Activated CD8-positive, alpha-beta memory T cell treated with anti-CD3 and anti-CD28 coated beads for 4 hours (primary cell): Measurements from ENCODE around the gene LIPG.

ENCODE experiments used
- DNase-seq, 2 donors: peaks; one replicate each; pipeline ENCODE4 v3.0.0-alpha.2; 2020; ENCODE audit warnings: low read depth in 2 of 2

The LIPG gene

GRCh38 chr18:49638891-49639557 is 77.2 kb downstream of the LIPG start:
- DNase-seq, result no peak

DNA sequence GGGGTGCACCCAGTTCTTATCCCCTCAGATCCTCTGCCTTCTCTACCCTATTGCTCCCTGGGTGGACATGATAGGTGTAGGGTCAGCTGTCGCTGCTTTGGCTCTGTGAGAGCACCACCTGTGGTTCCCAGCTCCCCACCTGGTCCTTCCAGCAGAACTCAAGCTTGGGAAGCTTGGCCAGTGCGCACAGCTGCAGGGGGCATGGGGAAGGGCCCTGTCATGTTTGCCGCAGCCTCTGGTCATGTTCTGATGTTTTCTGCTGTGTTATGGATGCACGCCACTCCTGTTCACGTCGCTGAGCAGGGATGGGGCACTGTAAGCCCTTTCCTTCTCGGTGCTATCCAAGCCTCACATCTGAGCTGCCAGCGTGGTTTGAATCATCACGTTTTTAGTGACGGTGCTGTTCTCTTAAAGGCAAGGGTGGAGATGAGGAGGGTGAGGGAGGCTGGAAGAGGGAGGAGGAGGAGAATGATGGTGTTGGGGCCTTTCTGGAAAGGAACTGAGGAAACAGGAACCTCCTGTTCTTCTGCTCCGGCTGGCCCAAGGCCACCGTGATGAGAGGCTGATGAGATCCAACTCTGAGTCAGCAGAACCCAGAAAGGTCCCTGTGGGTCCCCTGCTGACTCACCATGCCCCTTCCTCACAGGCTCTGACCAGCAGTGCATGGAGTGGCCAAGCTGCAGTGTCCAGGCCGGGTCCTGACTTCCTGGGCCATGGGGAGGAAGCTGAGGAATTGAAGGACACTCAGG is 78.0 kb downstream of the LIPG start:
- DNase-seq, result no peak

DNA sequence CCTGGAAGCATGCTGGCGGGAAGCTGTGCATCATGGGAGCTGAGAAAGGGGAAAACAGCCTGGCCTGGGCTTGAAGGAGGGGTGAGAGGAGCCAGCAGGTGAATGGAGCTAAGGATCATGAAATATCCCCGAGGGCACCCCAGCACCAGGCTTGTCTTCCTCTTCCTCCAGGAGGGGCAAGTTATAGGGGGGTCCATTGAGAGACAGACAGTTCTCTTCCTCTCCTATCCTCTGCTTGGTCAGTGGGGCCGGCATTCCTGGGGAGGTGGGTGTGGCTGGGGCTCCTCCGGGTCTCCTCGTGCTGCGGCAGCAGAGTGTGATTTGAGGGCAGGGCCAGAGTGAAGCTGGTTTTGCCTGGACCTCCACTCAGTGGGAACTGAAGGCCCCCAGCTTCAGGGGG is 78.9 kb downstream of the LIPG start:
- DNase-seq, result no peak

GRCh38 chr18:49645196-49645595 is 83.3 kb downstream of the LIPG start:
- DNase-seq, result no peak

- DNase-seq, result no peak
Observed at GRCh38 chr18:49645841-49646351, 84.0 kb downstream of the LIPG start.

- DNase-seq, result no peak
Observed at GRCh38 chr18:49646873-49647272, 85.0 kb downstream of the LIPG start.

DNA sequence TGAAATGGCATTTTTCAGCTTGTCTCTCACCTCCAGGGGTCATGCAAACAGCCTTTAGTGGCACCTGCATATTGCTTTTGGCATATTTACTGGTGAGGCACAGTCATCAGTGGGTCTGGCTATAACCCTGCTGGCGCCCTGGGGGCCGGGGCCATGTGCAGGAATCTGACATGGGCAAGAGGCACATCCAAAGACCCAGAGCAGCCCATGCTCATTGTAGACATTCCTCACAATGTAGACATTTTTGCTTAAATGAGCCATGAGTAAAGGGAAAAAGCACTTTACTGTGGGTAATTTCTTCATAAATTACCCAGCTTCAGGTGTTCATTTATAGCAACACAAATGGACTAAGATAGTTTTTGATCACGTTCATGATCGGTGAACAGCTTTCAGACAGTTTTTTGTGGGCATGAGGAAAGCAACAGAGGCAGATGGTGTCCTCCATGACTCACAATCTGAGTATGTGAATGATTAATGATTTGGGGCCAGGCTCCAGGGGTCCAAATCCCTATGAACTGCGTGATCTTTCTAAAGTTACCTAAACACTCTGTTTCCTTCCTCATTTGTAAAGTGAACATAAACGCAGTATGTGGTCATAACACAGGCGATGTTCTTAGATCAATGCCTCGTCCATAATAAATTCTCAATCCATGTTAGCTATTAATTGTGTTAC is 85.8 kb downstream of the LIPG start:
- no peak for DNase-seq

DNA sequence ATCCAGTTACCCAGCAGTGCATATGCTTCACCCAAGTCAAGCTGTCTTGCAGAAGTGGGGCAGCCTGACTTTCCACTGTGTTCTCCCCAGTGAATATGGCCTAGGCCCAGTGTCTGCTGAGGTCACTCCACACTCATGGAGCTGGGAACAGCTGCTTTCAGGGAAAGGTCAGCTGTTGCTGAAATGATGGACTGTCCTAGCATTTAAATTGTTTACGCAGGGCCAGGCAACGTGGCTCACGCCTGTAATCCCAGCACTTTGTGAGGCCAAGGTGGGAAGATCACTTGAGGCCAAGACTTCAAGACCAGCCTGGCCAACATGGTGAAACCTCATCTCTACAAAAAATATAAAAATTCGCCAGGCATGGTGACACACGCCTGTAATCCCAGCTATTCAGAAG is 86.5 kb downstream of the LIPG start:
- no peak for DNase-seq
